Measurements from ENCODE around the gene PABPC1L.

DNA sequence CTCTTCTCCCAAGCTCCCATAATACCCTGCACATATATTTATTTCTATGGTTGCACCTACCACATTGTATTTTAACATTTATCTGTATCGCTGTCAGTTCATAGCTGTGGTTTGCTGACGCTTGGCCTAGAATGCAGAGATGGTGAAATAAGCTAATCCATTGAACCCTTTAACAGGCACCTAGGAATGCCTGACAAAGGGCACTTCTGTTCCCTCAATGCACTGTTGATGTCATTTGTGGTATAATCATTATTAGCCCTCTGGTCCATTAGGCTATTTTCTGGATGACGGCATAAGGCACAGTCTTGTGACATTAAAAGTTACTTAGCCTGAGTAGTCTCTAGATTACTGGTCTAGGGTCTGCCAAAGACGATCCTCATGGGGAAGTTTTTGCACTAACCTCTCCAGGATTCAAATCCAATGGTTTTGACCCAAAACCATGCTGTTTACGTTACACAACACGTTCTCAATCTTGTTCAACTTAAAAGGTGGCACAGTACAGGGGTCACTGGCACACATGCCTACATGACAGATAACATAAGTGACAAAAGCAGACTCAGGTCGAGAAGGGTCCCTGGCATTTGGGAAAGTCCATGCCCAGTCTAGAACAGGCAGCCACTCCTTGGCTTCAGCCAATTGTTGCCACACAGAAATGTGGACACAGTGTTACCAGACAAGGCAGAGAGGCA, 26.5 kb upstream of the PABPC1L start:
- no peak for TF ChIP-seq EZH2phosphoT487 (IDR thresholded peaks at IDR 0.05; ENCODE audit: borderline replicate concordance, low read length)
- TF ChIP-seq, protein P1, sequence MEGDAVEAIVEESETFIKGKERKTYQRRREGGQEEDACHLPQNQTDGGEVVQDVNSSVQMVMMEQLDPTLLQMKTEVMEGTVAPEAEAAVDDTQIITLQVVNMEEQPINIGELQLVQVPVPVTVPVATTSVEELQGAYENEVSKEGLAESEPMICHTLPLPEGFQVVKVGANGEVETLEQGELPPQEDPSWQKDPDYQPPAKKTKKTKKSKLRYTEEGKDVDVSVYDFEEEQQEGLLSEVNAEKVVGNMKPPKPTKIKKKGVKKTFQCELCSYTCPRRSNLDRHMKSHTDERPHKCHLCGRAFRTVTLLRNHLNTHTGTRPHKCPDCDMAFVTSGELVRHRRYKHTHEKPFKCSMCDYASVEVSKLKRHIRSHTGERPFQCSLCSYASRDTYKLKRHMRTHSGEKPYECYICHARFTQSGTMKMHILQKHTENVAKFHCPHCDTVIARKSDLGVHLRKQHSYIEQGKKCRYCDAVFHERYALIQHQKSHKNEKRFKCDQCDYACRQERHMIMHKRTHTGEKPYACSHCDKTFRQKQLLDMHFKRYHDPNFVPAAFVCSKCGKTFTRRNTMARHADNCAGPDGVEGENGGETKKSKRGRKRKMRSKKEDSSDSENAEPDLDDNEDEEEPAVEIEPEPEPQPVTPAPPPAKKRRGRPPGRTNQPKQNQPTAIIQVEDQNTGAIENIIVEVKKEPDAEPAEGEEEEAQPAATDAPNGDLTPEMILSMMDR (IDR thresholded peaks at IDR 0.05; ENCODE audit: low read depth, low read length, poor library complexity, severe bottlenecking), result no peak

All from DOHH2 (cell line).